NCI-H82 (cell line): ENCODE results near the gene RAMACL.

ENCODE experiments used
- DNase-seq: peaks from one replicate; lab custom pipeline; 2025; lab: John Stamatoyannopoulos, UW

RAMACL gene

DNA sequence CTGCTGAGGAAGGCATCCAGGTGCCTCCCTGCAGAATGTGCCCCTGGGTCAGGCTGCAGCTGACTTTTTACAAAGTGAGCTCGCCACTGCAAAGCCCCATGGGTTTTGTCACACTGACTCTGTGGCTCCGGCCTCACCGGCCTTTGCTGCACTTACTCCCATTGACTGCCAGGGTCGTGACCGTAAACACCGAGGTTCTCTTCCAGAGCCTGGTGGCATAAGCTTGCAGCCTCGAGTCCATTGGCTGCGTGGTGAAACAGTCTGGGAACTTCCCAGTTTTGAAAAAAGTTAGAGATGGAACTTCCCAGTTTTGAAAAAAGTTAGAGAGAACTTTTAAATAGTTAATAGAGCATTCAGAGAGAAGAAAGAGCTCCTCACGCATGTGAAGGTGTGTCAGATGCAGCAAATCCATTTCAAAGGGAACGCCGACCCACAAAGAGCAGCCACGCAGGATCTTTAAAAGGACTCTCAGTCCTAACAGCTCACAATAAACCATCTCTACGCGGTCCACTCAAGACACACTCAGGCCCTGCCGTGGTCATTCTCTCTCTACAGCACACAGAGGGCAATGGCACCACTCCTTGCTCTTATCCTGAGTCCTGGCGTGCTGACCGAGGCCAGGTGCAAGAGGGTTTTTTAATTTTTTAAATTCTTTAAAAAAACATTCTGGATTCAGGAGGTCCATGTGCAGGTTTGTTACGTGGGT is 12.8 kb downstream of the RAMACL start:
- DNase-seq: no peak

DNA sequence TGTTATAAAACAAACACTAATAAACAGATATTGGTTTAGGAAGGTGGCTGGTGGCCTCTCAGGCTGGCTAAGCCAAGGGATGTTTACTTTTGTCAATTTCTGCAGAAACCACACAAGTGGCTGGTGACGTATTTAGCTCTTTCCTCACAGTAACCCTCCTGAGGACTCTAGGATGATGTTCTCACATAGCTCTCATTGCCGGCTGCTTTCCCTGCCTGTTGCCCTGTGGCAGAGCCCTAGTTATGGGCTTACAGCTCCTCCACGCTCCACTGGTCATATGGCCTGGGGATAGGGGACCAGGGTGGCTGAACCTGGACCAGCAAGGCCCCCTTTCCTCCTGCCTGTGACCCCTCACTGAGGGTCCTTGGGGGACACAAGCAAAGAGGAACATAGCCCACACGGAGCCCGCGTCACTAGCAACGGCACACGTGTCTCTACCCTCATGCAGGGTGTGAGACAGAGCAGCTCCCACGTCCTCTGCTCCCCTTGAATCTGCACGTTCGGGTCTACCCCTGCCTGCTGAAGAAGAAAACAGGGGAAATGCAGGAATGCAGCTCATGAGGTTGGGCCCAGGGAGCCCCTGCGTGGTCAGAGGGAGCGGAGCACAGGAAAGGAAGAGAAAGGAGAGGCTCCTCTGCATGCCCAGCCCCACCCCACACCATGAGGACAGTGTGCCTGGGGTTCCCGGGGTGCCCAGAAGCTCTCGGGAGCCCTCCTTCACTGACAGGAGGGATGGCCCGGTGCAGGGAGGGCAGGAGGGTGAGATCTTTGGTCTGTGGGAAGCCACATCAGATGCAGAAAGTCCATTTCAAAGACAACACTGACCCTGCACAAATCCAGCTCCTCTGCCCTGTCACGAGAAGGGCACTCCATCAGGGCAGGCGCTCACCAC is 13.9 kb downstream of the RAMACL start:
- no peak for DNase-seq

DNA sequence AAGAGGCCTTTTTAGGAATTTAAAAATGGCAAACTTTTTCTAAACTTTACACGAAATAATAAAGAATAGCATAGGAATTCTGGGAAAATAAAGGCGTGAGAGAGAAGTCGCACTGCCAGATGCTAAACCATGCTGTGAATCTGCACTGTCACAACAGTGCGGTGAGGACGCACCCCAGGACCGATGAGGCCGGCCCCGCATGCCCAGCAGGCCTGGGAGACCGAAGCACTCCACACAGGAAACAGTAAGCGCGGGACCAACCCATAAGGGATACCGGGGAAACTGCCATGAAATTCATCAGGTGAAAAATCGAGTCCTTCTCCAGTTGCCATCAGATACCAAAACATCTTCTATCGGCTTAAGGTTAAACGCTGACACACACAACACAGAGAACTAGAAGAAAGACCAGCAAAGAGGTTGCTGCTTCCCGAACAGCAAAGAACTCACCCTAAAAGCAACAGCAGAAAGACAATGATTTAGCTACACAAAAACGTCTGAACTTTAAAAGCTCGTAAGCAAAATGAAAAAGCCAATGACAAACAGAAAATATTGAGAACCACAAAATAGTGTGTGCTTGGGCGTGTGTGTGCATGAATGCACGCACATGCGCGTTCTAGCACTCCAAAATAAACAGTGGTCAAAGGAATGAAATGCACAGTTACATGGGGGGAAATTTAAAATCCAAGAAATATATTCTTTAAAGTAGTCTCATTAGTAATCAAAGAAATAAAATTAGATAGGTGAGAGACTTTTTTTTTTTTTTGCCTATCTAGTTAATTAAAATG is 15.4 kb downstream of the RAMACL start:
- no peak for DNase-seq

DNA sequence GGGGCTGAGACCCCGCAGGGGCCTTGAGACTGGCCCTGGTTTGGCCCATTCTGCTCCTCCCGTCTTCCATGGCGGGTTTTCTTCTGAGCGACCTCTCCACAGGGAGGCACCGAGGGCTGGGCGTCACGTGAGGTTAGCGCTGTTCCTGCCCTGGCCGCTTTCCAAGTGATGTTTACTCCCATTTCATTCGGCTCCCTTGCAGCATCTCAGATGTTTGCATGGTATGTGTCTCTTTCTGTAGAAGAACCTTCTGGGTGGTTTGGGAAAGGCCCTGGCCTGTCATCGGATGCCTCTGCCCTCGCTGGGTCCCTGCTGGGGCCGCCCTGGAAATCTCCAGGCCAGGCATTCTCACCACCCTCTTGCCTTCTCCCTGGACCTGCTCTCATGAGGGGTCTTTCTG is 17.3 kb downstream of the RAMACL start:
- DNase-seq: no peak

DNA sequence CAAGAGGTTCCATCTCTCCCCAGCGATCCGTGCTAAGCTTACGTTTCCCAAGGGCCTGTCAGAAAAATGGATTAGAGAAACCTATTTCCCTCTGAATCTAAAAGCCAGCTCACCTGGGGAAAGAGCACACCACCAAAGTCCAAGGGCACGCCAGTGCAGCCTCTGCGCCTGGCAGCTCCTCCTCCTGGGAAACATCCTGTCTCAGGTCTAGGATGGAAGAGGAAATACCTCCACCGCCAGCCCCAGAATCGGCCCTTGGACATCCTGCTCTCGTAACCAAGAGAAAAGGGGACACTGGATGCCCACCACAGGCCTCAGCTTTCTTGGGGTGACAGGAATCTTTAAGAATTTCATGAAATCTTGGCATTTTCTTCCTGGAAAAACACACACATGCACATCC is 18.7 kb downstream of the RAMACL start:
- no peak for DNase-seq

DNA sequence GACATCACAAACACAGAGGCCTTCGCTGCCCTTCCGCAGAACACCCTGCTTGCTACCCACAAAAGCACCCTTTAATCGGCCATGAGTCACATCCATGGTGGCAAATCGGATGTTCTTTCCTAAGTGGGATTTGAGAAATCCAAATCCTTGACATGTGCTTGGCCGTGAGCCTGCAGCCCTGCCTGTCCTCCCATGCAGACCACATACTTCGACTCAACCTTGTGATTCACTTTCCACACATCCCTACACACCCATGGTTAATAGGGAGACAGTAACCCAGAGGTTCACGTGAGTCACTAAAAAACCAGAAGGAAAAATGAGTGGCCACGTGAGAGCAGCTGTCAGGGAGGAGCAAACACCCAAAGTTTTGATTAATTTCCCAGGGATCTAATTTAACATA is 19.4 kb downstream of the RAMACL start:
- DNase-seq: peak; percentile 47

DNA sequence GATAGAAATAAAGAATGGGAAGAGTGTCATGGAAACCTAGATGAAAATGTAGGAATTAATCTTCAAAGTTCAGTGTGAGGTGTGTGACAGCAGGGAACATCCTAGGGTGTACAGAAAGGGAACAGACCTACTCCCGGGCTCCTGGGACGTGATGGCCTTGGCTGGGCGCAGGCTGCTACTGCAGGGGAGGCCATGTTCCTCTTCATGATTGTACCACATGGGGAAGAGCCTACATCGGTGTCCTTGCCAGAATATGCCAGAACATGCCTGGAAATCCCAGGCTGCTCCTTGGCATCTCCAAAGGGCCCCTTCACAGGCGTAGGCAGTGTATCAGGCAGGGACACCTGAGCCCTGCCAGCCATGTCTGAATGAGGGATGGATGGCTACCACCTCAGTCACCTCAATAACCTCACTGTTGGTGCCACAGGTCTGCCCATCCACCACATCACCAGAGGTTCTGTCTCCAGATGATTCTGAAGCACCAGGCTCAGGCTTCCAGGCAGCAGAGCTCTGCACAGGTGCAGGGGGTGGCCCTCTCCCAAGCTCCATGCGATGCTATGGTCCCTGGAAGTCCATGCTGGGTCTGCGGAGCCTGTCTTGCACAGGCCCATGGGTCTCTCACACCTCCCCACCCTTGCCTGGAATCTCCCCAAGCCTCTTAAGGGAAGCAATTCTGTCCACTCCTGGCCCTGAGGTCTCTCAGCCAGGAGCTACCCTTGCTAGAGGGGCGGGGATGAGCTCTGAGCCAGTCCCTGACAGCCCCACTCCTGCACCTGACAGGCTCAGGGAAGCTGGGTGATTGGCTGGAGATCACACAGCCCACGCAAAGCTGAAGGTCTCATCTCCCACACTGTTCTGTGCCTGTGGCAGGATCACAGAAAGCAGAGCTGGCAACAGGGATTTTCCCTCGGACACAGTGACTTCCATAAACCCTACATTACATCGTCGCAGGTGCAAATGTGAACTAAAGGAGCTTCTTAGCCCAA is 20.2 kb downstream of the RAMACL start:
- no peak for DNase-seq

DNA sequence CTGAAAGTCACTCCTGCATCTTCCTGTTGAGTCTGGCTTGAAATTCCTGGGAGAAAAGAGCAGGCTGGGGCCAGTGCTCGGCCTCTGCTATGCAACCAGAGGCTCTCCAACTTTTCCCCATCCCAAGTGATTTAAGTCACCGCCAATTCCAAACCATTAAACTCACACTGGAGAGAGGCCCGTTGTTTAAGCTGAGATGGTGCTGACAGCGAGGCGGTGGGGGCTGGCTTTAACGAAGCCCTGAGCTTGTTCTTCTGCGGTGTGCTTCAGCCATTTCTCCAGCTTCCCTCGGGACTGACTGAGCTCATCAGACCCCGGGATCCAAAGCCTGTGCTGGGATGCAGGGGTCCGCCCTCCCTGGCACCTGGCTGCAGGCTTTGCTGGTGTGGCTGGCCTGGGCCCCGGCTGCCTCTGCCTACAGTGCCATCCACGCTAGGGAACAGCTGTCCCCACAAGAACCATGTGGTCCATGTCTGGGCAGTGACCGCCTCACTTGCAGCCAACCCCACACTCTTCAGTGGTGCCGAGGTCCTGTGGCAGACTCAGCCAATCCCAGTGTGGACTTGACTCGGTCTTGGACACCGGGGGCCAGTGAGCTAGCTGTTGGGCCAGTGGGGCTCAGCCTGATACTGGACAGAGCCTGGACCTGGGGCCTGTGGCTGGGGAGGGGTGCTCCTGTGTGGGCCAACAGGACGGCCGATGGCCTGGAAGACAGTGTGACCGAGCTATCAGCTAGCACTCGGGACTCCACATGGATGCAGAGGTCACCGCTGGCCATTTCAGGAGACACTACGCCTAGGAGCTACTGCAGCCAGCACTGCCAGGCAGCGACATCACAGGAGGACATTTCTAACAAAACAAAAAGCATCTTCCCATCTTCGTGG is 21.2 kb downstream of the RAMACL start:
- no peak for DNase-seq

DNA sequence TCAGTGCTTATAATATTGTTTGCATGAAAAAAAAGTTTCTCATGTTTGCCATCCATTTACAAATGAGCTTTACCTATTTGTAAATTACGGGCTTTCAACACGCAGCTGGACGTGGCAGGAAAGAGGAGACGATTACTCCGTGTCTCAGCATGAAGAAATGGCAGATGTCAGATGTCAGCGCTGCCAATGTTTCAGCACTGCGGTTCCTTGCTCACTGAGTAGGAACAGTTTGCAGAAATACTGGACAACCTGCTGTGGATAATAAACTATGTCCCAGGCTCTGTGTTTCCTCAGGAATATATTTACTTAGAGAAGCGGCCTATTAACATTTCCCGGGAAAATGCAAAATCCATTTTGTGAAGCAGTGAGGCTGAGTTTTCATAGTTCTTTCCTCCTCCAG is 22.7 kb downstream of the RAMACL start:
- no peak for DNase-seq

DNA sequence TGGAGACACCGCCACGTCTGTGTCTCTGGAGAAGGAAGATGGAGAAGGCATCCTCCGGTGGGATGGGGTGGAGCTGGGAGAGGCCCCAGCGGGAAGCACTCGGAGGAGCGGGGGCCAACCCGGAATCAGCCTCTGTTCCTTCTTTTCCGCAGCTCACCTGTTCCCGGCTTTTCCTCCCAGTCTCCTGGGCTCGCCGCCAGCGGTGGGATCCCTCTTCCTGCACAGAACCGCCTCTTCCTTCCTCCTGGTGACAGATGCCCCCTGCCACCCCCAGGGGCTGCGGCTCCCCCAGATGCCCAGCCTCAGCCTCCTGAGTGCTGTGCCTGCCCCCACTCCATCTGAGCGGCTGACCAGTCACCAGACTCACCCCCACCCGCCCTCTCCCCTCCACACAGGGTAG is 23.3 kb downstream of the RAMACL start:
- DNase-seq: no peak

DNA sequence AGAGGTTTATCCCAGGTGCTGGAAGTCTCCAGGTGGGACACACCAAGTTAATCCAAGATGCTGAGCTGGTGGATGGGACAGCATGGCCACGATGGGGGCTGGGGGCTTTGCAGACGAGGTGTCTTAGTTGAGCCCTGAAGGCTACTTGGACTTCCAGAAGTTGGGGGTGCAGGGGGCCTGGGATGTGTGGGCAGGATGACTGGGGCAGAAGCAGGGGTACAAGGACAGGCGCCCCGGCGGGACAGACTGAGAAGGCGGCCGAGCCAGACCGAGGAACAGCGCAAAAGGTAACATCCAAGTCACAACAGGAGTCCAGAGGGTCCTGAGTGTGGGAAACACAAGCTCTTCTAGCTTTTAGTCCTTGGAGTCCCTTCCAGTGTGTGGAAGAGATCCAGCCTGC is 23.8 kb downstream of the RAMACL start:
- DNase-seq: no peak

DNA sequence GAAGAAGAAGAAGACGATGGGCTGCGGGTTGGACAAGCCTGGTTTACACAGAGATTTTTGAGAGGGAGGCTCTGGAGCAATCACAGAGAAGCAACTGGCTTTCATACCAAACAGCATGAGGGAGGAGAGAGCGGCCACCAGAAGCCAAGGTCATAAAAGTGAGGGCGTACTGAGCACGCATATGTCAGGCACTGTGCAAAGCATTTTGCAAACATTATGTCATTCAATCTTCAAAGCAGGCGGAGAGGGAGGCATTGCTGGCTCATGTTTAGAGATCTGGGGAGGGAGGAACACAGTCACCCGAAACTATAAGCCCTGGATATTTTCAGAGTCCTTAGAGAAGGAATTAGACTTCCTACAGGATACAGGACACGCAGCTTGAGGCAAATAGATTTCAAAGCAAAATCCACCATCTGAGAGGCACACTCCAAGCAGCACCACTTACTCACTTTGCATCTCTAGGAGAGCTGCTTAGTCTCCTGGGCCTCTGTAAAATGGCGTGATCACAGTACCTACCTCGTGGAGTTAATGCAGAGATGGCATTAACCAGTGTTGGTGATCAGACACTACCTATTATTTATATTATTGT is 24.6 kb downstream of the RAMACL start:
- no peak for DNase-seq

DNA sequence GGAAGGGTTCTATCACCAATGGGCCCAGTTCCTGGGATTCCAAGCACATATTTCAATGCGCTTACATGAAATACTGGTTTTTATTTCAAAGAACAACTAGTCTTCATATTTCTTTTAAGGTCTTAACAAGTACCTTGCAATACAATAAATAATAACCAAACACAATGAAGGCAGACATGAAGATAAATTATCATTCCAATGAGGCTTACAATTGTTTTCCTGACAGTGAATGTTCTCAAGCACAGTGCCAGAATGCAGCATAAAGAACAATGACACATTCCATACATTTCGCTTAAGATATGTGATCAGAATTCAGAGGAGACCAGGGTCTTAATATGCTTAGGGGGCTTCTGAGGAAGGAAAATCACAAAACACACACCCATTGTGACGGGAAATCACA is 26.3 kb downstream of the RAMACL start:
- DNase-seq: no peak

DNA sequence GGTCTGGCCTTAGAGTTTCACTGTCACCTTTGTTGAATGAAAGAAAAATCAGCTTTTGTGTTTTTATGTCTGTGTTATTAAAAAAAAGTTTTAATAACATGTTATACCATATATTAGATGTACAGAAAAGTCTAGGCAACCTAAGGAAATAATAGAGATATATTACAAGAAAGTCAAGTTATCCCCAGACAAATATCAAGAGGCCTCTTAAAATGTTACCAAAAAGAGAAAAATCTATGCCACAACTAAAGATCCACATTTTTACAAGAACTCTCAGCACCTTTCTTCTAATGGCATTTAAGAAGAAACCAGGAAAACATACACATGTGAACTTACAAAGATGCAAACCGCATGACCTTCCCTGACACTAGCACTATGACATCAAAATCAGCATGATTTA is 26.8 kb downstream of the RAMACL start:
- no peak for DNase-seq

DNA sequence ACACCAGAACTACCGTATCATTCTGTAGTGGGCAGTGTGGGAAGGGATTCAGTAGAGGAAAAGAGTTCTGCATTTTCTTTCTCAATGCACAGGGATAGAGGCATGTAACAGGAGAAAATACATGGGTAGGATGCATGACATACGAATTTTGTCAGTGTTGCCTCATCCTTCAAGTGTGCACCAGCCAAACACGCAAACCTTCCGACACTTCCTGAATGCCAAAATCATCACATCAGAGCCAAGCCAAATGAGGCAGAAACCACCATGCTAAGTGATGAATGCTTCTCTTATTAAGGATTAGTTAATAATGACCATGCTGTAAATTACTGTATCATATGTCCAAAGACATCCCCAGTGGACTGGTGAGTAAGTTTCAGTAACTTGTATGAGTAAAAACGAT is 27.3 kb downstream of the RAMACL start:
- no peak for DNase-seq

DNA sequence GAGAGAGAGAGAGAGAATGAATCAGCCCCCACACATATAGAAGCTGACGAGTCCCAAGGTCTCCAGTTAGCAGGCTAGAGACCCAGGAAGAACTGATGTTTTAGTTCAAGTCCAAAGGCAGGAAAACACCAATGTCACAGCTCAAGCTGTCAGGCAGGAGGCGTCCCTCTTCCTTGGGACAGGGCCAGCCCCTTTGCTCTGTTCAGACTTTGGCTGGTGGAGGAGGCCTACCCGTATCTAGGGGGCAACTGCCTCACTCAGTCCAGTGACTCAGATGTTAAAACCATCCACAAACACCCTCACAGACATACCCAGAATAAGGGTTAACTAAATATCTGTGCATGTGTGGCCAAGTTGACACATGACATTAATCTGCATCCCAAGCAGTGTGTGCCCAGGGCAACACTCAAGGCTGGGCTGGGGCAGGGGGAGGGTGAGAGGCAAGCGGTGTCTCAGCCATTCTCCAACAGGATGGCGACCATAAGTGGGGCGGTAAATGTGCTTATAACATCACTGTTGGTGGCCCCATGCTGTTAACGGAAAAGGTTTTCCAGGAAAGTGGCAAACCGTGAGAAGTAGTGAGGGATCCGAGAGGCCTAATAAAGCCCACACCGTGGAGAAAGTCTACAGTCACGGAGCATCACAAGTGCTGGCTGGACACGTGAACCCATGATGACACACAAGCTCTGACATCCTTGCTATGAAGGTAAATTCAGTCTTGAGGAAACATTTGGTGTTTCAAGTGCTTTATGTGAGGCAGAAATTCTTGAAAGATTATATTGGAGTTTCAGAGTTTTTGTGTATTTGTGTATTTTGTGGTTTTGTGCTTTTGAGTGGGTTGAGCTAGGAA is 28.1 kb downstream of the RAMACL start:
- DNase-seq: no peak

DNA sequence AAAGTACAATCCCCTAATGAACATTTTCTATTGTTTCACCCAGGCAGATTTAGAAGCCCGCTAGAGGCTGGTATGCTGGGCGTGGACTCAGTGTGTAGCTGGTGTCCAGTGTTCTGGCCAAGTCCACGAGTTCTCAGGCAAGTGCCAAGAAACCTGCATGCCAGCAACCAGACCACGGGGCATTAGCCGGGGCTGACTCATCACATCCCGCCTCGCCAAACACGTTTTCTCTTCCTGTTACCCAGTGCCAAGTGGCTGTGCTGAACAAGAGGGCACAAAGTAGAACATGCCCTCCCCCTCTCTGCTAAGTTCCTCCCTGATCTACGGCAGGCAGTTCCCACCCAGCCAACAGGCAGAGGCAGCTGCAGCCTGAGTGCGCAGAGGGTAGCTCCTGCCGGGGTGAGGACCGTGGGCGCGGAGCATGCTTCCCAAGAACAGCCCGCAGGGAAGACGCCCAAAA is 29.6 kb downstream of the RAMACL start:
- no peak for DNase-seq

DNA sequence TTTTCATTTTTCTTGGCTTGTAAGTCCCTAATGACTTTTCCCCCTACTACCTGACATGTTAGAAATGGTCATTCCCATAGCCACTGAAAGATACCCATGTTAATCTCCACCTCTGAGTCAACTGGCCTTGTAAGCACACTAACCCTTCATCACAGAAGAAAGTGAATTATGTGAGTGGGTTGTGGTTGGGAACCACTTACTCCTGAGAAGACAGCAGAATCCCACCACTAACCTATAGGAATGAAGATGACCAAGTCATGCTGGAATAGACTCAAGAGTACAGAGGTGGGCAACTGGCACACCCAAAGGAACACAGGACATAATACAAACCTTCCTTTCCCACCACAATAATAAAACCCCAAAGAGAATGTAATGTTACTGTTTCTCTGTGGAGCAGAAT is 30.1 kb downstream of the RAMACL start:
- no peak for DNase-seq

DNA sequence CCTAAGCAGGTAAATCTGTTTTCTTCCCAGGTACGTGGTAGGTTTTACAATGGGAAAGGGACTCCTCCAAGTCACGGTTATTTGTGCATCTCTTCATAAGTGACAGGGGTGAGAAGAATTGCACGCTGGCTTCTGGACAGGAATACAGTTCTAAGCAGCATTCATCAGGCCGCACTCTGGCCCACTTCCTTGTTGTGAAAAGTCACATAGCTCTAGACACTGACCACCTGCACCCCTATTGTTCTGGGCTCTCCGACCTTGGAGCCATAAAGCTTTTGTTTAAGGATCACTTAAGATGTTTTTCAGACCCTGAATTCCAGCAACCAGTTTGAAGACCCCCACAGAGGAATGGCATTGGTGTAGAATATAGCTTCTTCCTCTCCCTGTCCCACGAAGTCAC is 31.4 kb downstream of the RAMACL start:
- DNase-seq: no peak
